ENCODE results near the gene KRTAP10-9. TPM values are rescaled to one million over a fixed set of nuclear protein-coding genes. Genes with fewer than 3 reads are reported as not detected.

Gene KRTAP10-9
- total RNA-seq, 1 experiment from 2014 or later, result not detected

- Histone ChIP-seq H3K9me2 (replicated peaks; ENCODE audit: insufficient read depth, low read length) (no peaks in the 10 kb centered on the region), H3K4me1 (ENCODE audit: low read length) (peaks cover 7% of the 10 kb centered on the region), H3K9ac (ENCODE audit: low read length) (no peak overlapping the region), H3K9me3 (ENCODE audit: low read length) (no peaks in the 10 kb centered on the region), H4K20me1 (ENCODE audit: insufficient read depth, low read depth, low read length) (no peaks in the 10 kb centered on the region), H3K4me2 (ENCODE audit: low read depth, low read length, poor library complexity, severe bottlenecking) (no peak overlapping the region), H2AFZ (ENCODE audit: low read length) (no peak overlapping the region), H3K27ac (ENCODE audit: low read length) (no peak overlapping the region), H3K27me3 (ENCODE audit: low read length) (no peaks in the 10 kb centered on the region), H3K79me2 (ENCODE audit: low read length) (no peaks in the 10 kb centered on the region), H3K4me3 (ENCODE audit: low read length) (no peak overlapping the region), H3K36me3 (ENCODE audit: insufficient read depth, low read length) (no peaks in the 10 kb centered on the region)
- no peak for DNase-seq
These were observed 10.8 kb upstream of the KRTAP10-9 start for GRCh38 chr21:44615911-44616590.

GRCh38 chr21:44616591-44616926 lies 10.3 kb upstream of the KRTAP10-9 start:
- H3K9me2 ChIP-seq (replicated peaks; ENCODE audit: insufficient read depth, low read length), result no peaks in the 10 kb centered on the region
- H3K9ac ChIP-seq (ENCODE audit: low read length), result no peak overlapping the region
- no peaks in the 10 kb centered on the region for H3K36me3 ChIP-seq (ENCODE audit: insufficient read depth, low read length)
- no peak overlapping the region for H2AFZ ChIP-seq (ENCODE audit: low read length)
- H3K4me2 ChIP-seq (ENCODE audit: low read depth, low read length, poor library complexity, severe bottlenecking), result no peak overlapping the region
- H3K79me2 ChIP-seq (ENCODE audit: low read length), result no peaks in the 10 kb centered on the region
- H3K9me3 ChIP-seq (ENCODE audit: low read length), result no peaks in the 10 kb centered on the region
- H4K20me1 ChIP-seq (ENCODE audit: insufficient read depth, low read depth, low read length), result no peaks in the 10 kb centered on the region
- DNase-seq, result no peak
- no peaks in the 10 kb centered on the region for H3K27me3 ChIP-seq (ENCODE audit: low read length)
- H3K27ac ChIP-seq (ENCODE audit: low read length), result no peak overlapping the region
- peaks cover 7% of the 10 kb centered on the region for H3K4me1 ChIP-seq (ENCODE audit: low read length)
- H3K4me3 ChIP-seq (ENCODE audit: low read length), result no peak overlapping the region

- H3K27ac ChIP-seq (ENCODE audit: low read length), result no peak overlapping the region
- no peaks in the 10 kb centered on the region for H3K9me3 ChIP-seq (ENCODE audit: low read length)
- no peaks in the 10 kb centered on the region for H3K79me2 ChIP-seq (ENCODE audit: low read length)
- no peak overlapping the region for H3K4me2 ChIP-seq (ENCODE audit: low read depth, low read length, poor library complexity, severe bottlenecking)
- DNase-seq, result no peak
- H3K4me3 ChIP-seq (ENCODE audit: low read length), result no peak overlapping the region
- H3K36me3 ChIP-seq (ENCODE audit: insufficient read depth, low read length), result no peaks in the 10 kb centered on the region
- no peaks in the 10 kb centered on the region for H4K20me1 ChIP-seq (ENCODE audit: insufficient read depth, low read depth, low read length)
- no peak overlapping the region for H2AFZ ChIP-seq (ENCODE audit: low read length)
- H3K9me2 ChIP-seq (replicated peaks; ENCODE audit: insufficient read depth, low read length), result no peaks in the 10 kb centered on the region
- H3K9ac ChIP-seq (ENCODE audit: low read length), result no peak overlapping the region
- H3K4me1 ChIP-seq (ENCODE audit: low read length), result peaks cover 7% of the 10 kb centered on the region
- H3K27me3 ChIP-seq (ENCODE audit: low read length), result no peaks in the 10 kb centered on the region
These were observed 9.8 kb upstream of the KRTAP10-9 start for GRCh38 chr21:44617071-44617501.

GRCh38 chr21:44618504-44618903 lies 8.4 kb upstream of the KRTAP10-9 start:
- H3K4me2 ChIP-seq (ENCODE audit: low read depth, low read length, poor library complexity, severe bottlenecking), result no peak overlapping the region
- H3K36me3 ChIP-seq (ENCODE audit: insufficient read depth, low read length), result no peaks in the 10 kb centered on the region
- H4K20me1 ChIP-seq (ENCODE audit: insufficient read depth, low read depth, low read length), result no peaks in the 10 kb centered on the region
- 0 out of 2 replicates have a peak overlapping the region, but pooled peaks have one; percentile 18 for H3K4me3 ChIP-seq (ENCODE audit: low read length)
- no peak overlapping the region for H3K9ac ChIP-seq (ENCODE audit: low read length)
- no peaks in the 10 kb centered on the region for H3K9me2 ChIP-seq (replicated peaks; ENCODE audit: insufficient read depth, low read length)
- H3K4me1 ChIP-seq (ENCODE audit: low read length), result peaks cover 7% of the 10 kb centered on the region
- peaks cover 1% of the 10 kb centered on the region; the same call in 1 of the 2 replicates for H3K9me3 ChIP-seq (ENCODE audit: low read length)
- H3K27me3 ChIP-seq (ENCODE audit: low read length), result no peaks in the 10 kb centered on the region
- peak overlapping the region; percentile 83 for H2AFZ ChIP-seq (ENCODE audit: low read length)
- no peaks in the 10 kb centered on the region for H3K79me2 ChIP-seq (ENCODE audit: low read length)
- peak; percentile 62 for DNase-seq
- H3K27ac ChIP-seq (ENCODE audit: low read length), result no peak overlapping the region

- no peaks in the 10 kb centered on the region for H3K36me3 ChIP-seq (ENCODE audit: insufficient read depth, low read length)
- H3K27me3 ChIP-seq (ENCODE audit: low read length), result no peaks in the 10 kb centered on the region
- no peak overlapping the region for H3K9ac ChIP-seq (ENCODE audit: low read length)
- H4K20me1 ChIP-seq (ENCODE audit: insufficient read depth, low read depth, low read length), result no peaks in the 10 kb centered on the region
- H2AFZ ChIP-seq (ENCODE audit: low read length), result peak overlapping the region; percentile 83
- no peak overlapping the region for H3K27ac ChIP-seq (ENCODE audit: low read length)
- H3K4me3 ChIP-seq (ENCODE audit: low read length), result 0 out of 2 replicates have a peak overlapping the region, but pooled peaks have one; percentile 18
- no peaks in the 10 kb centered on the region for H3K9me2 ChIP-seq (replicated peaks; ENCODE audit: insufficient read depth, low read length)
- peaks cover 7% of the 10 kb centered on the region for H3K4me1 ChIP-seq (ENCODE audit: low read length)
- H3K4me2 ChIP-seq (ENCODE audit: low read depth, low read length, poor library complexity, severe bottlenecking), result no peak overlapping the region
- peaks cover 4% of the 10 kb centered on the region; the same call in 1 of the 2 replicates for H3K9me3 ChIP-seq (ENCODE audit: low read length)
- DNase-seq, result peak; percentile 46
- H3K79me2 ChIP-seq (ENCODE audit: low read length), result no peaks in the 10 kb centered on the region
These were observed 8.0 kb upstream of the KRTAP10-9 start for GRCh38 chr21:44618909-44619308.

GRCh38 chr21:44619886-44620285 lies 7.0 kb upstream of the KRTAP10-9 start:
- H3K9me2 ChIP-seq (replicated peaks; ENCODE audit: insufficient read depth, low read length), result no peaks in the 10 kb centered on the region
- no peak overlapping the region for H2AFZ ChIP-seq (ENCODE audit: low read length)
- H3K79me2 ChIP-seq (ENCODE audit: low read length), result no peaks in the 10 kb centered on the region
- H3K4me1 ChIP-seq (ENCODE audit: low read length), result peaks cover 7% of the 10 kb centered on the region
- DNase-seq, result no peak
- H3K4me2 ChIP-seq (ENCODE audit: low read depth, low read length, poor library complexity, severe bottlenecking), result no peak overlapping the region
- no peak overlapping the region for H3K9ac ChIP-seq (ENCODE audit: low read length)
- H3K27ac ChIP-seq (ENCODE audit: low read length), result no peak overlapping the region
- H3K9me3 ChIP-seq (ENCODE audit: low read length), result peaks cover 4% of the 10 kb centered on the region; the same call in 1 of the 2 replicates
- no peak overlapping the region for H3K4me3 ChIP-seq (ENCODE audit: low read length)
- H3K27me3 ChIP-seq (ENCODE audit: low read length), result no peaks in the 10 kb centered on the region
- no peaks in the 10 kb centered on the region for H4K20me1 ChIP-seq (ENCODE audit: insufficient read depth, low read depth, low read length)
- H3K36me3 ChIP-seq (ENCODE audit: insufficient read depth, low read length), result no peaks in the 10 kb centered on the region

GRCh38 chr21:44623575-44623974 lies 3.3 kb upstream of the KRTAP10-9 start:
- H3K4me1 ChIP-seq (ENCODE audit: low read length), result peaks cover 4% of the 10 kb centered on the region
- H3K79me2 ChIP-seq (ENCODE audit: low read length), result no peaks in the 10 kb centered on the region
- no peak overlapping the region for H3K9ac ChIP-seq (ENCODE audit: low read length)
- H4K20me1 ChIP-seq (ENCODE audit: insufficient read depth, low read depth, low read length), result no peaks in the 10 kb centered on the region
- H3K4me3 ChIP-seq (ENCODE audit: low read length), result no peak overlapping the region
- H3K4me2 ChIP-seq (ENCODE audit: low read depth, low read length, poor library complexity, severe bottlenecking), result no peak overlapping the region
- H3K9me2 ChIP-seq (replicated peaks; ENCODE audit: insufficient read depth, low read length), result no peaks in the 10 kb centered on the region
- H3K27me3 ChIP-seq (ENCODE audit: low read length), result no peaks in the 10 kb centered on the region
- H3K36me3 ChIP-seq (ENCODE audit: insufficient read depth, low read length), result no peaks in the 10 kb centered on the region
- H2AFZ ChIP-seq (ENCODE audit: low read length), result no peak overlapping the region
- DNase-seq, result no peak
- peaks cover 4% of the 10 kb centered on the region; the same call in 1 of the 2 replicates for H3K9me3 ChIP-seq (ENCODE audit: low read length)
- H3K27ac ChIP-seq (ENCODE audit: low read length), result no peak overlapping the region

- no peak overlapping the region for H3K4me2 ChIP-seq (ENCODE audit: low read depth, low read length, poor library complexity, severe bottlenecking)
- no peak overlapping the region for H3K4me3 ChIP-seq (ENCODE audit: low read length)
- H3K9me2 ChIP-seq (replicated peaks; ENCODE audit: insufficient read depth, low read length), result no peaks in the 10 kb centered on the region
- no peak overlapping the region for H3K27ac ChIP-seq (ENCODE audit: low read length)
- H3K4me1 ChIP-seq (ENCODE audit: low read length), result no peaks in the 10 kb centered on the region
- no peak for DNase-seq
- H3K27me3 ChIP-seq (ENCODE audit: low read length), result no peaks in the 10 kb centered on the region
- no peaks in the 10 kb centered on the region for H4K20me1 ChIP-seq (ENCODE audit: insufficient read depth, low read depth, low read length)
- H3K9ac ChIP-seq (ENCODE audit: low read length), result no peak overlapping the region
- 0 out of 2 replicates have a peak, but pooled peaks cover 1% of the 10 kb centered on the region for H3K36me3 ChIP-seq (ENCODE audit: insufficient read depth, low read length)
- no peaks in the 10 kb centered on the region for H3K79me2 ChIP-seq (ENCODE audit: low read length)
- H3K9me3 ChIP-seq (ENCODE audit: low read length), result peaks cover 10% of the 10 kb centered on the region
- H2AFZ ChIP-seq (ENCODE audit: low read length), result no peak overlapping the region
These were observed 1.1 kb upstream of the KRTAP10-9 start for GRCh38 chr21:44625756-44626155.

Measured in Karpas-422 (cell line).